HG02623 (cell line): Measurements from ENCODE around the gene PCDH1.
A peak's percentile ranks its signal among the peaks of the same experiment; 100 is the strongest.

Experiments used
- ATAC-seq: cut with Tn5 transposase; IDR thresholded peaks from one replicate; pipeline ENCODE4 v1.9.1; 2021; ENCODE audit warnings: moderate library complexity; ENCODE audit not compliant: unreplicated experiment

PCDH1 gene

DNA sequence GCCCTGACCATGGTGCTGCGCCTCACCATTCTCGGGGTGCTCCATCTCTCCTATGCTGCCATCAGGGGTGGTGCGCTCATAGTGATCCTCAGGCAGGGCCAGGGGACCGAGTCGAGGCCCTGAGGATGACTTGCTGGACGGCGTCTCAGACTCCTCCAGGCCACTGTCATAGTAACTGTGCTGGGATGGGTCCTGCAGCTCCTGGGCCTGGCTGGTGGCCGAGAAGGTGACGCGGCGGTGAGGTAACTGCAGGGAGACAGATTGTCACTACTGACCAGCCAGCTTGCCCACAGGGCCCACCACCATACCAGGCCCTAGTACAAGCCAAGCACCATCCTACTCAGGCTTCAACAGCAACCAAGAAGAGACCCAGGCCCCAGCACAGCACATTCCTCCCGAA lies 21.0 kb downstream of the PCDH1 start:
- ATAC-seq = no peak

DNA sequence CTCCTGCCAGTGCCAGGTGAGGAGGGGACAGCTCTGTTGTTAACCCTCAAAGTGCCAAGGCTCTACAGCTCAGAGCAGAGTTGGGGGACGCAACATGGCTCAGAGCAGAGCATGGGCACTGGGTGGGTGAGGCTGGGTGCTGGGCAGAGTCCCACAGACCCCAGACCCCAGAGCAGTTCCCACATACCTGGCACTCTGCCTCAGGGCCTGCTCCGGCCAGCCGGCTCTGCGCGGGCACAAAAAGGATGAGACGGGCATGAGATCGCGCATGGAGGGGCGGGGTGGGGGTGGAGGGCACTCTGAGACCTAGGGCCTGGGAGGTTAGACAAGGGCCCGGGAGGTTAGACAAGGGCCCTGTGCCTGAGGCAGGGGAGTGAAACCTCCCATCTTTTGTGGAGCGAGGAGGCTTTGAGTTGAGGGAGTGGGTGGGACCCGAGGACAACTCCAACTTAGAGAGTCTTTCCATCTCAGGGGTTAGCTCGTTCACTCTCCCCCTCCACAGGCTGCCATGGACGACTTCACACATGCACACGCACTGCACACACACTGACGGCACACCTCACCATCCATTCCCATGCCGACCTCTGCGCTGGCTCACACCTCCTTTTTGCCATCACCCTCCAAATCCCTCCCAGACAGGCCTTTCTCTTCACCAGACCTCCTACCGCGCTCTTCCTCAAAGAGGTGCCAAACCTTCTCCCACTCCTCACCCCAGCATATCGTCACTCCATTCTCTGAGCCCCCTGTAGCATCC lies 22.0 kb downstream of the PCDH1 start:
- ATAC-seq = no peak

DNA sequence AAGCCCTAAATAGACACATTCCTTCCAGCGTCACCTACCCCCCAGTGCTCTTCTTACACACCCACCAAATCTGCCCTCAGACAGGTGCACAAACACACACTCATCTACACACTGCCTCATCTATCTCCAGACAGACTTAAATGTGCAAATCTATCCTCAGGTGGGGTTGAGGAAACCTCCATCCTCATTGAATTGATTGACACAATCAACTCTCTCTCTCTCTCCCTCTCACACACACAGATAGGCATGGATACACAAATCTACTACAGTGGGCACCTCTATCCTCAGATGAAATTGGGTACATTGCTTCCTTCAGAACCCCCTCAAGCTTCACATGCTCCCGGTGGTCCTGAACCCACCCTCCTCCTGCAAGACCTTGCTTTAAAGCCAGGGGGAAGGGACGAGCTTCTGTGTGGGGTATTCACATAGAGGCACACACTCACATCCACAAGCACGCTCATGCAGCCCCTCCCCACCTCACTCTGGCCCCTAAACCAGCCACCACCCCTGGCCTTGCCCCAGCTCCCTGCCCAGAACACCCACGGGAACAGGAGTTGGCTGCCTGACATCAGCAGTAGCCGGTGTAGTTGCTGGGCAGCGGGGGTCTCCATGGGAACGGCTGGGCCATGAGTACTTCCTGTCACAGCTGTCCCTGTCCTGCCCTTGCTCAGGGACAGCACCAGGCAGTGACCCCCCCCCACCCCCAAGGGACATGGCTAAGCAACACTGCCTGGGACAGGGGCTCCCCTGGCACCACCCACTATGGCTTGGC lies 22.8 kb downstream of the PCDH1 start:
- ATAC-seq = no peak

DNA sequence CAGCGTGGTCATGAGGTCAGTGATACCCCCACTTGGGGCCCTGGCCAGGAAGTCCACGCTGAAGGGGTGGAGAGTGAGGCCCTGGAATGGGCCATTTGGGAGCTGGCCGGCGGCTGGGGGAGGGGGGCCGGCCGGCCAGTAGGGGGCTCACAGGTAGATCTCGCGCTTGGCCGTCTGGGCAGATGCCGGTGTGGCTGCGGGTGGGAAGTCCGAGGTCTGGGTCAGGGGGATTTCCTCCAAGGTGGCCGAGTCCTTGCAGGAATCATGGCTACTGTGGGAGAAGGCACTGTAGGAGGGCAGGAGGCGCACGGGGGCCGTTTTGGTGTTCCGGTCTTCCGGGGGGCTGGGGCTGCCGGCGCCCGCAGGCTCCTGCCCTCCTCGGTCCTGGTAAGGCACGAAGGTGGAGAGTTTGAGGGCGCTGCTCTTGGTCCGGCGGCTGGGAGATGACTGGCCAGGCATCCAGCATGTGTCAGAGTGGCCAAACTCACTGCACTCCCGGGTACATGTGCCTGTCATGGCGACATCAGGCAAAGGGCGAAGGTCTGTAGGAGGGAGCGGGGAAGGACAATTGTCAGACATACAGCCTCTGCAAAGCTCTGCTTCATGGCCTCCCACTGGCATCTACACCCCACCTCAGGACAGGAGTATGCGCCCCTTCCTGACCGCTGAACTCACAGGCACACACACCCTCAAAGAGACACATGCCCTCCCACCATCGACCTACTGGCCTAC lies 24.1 kb downstream of the PCDH1 start:
- ATAC-seq = no peak

DNA sequence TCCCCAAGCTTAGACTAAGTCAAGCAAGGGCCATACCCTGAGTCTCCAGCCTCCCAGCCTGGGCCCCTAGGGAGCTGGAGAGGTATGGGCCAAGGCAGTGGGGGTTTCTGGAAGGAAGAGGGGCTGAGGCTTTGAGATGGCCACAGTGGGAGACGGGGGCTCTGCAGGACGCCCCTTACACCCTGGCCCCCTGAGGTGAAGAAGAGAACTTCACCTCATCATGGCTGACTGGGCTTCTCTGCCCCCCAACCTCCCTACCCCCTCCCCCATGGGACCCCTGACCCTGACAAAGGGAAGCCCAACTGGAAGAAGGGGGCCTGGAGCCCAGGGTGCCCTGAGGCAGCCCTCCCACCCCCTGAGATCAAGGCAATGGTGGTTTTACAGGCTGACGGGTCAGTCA lies 25.8 kb downstream of the PCDH1 start:
- no peak for ATAC-seq

DNA sequence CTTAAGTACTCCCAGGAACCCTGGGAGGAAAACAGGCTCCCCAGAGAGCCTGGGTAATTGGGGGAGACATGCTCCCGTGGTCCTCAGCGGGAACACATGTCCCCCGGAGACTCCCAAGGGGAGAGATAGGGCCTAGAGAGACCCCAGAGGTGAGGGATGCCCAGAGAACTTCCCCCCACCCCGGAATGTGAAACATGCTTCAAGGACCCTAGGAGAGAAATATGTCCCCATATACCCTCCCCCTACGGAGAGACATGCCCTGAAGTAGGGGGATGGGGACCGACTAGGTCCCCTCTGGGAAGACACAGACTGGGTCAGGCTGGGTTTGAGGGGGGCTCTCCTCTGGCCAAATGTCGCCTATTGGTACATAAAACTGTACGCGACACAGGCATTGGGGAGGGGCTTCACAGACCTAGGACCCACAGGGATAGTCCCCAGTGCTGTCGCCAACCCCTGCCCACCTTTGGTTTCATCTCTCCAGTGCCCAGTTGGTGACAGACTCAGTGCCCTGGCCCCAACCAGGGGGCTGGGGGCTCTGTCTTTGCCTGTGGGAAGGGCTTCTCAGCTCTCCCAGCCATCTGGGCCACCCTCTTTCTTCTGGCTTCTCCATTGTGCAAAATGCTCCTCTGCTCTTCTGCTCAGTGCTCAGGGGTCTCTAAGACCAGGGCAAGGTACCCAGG lies 26.9 kb downstream of the PCDH1 start:
- no peak for ATAC-seq

DNA sequence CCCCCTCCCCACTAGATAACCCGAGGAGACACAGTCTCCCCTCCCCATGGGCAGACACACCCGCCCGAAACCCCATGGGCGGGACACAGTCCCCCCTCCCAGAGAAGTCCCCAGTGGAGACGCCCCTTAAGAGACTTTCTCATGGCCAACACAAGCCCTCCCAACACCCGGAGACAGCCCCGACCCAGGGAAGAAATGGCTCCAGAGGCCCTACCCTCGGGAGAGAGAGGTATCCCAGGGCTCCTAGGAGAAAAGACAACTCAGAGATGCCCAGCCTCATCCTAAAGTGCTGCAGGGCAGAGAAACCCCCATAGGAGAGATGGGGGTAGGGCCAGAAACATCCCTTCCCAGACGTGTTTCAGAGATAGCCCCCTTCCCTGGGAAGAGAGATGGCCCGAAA lies 27.4 kb downstream of the PCDH1 start:
- no peak for ATAC-seq

DNA sequence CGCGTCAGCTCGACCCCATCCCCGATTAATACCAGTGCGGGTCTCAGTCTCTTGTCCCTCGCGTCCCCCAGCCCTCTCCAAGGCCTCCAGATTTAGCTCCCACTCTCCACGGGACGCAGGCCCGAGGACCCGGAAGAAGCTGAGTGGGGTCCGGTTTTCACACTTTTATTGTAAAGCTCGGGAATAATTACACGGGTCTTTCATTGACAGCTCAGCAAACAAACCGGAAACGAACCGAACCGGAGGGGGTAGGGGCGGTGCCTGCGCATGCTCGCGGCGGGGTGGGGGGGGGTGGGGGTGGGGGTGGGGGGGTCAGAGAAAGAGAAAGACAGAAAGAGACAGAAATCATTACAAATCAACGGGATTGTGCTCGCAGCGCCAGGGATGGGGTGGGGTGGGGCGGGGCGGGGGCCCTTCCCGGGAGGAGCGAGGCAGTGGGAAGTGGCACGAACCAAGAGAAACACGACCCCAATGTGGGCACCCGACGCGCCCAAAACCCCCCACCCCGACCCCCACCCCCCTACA lies 27.9 kb downstream of the PCDH1 start:
- peak; percentile 10 for ATAC-seq

DNA sequence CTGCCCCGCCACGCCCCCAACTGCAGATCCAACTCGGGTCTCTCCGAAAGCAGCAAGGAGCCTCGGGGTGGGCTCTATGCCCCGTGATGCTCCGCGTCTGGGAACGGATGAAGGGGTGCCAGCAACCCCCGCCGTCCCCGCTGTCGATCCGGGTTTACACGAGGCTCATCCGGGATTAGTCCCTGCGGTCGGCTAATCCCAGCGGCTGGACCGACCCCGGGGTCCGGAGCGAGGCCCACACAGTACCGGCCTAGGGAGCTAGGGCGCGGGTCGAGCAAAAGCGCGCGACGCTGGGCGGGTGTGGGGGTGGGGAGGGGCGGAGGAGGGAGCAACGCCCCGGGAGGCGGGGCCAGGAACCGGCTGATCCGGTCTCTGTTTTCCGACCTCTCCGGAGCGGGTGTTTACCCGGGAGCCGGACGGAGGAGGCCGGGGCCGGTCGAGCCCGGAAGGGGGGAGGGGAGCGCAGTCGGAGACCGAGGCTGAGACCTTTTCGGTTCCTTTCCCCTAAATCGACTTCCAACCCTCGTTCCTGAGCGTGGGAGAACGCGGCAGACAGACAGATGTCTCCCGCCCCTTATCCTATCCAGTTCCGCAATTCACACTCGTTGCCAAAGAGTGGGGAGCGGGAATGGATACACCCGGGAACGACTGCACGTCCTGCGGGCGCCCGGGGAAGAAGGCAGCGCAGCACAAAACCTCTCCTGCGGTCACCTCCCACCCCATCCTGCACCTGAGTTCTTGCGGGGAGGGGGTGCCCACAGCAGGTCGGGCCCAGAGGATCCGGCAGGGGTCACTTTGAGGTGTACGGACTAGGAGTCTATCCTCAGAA lies 28.6 kb downstream of the PCDH1 start:
- ATAC-seq = peak; percentile 64

DNA sequence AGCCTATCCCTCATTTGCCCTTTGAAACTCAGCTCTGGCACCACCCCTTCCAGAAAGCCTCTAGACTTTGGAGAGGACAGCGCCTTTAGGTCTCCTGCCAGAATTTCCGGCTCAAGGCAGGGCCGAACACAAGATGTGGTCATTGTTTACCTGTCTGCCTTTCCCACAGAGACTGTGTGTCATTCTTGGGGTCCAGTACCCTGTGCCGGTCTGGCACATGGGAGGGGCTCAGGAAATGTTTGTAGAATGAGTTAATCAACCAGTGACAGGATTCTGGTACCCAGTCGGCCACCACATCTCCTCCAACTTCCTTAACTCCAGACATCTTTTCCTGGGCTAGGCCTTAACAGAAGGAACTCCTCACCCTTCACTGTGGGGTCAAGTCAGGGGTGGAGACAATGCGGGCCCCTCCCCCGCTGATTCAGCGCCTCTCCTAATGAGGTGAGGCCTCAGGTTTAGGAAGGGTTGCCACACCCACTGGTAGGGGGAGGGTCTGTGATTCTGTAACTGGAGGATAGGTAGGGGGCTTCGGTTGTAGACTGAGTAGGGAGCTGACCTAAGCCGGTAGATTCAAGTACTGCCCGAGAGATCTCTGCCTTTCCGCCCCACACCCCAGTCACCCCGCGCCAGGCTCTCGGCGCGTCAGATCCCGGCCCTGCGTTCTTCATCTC lies 29.3 kb downstream of the PCDH1 start:
- peak; percentile 23 for ATAC-seq

DNA sequence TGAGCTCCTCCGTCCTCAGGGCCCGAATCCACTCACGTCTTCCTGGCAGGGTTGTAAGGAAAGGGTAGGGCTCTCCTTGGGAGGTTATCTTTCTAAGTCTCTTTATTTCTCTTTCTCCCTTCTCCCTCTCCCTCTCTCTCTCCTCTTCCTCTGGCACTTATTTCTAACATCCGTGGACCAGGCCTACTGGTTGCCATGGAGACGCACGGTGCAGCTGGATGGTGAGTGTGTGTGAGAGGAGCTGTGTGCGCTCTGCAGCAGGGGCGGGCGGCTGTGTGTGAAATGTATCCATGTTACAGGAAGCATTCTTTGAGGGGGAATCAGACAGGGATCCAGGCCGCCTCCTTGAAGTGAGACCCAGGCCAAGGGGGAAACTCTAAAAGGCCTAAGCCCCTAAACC lies 32.2 kb downstream of the PCDH1 start:
- no peak for ATAC-seq

DNA sequence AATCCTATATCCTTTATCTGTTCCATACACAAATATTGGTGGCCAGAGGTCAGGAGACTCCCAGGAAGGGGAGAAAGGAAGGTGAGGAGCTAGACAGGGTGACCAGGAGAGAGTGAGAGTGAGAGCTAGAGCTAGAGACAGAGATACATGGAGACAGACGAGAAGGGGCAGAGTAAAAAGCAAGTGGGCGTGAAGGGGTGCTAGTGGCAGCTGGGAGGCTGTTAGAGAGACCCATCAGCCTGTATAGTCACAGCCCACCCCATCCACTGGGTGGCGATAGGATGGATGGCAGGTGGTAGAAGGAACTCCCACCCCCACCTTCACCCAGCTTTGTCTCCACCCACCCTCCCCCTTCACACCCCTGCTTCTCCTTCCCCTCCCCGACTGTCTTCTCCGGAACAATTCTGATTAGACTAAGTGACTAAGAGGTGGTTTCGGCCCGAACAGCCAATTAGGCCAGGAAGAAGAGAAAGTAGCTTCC lies 32.8 kb downstream of the PCDH1 start:
- ATAC-seq = no peak

DNA sequence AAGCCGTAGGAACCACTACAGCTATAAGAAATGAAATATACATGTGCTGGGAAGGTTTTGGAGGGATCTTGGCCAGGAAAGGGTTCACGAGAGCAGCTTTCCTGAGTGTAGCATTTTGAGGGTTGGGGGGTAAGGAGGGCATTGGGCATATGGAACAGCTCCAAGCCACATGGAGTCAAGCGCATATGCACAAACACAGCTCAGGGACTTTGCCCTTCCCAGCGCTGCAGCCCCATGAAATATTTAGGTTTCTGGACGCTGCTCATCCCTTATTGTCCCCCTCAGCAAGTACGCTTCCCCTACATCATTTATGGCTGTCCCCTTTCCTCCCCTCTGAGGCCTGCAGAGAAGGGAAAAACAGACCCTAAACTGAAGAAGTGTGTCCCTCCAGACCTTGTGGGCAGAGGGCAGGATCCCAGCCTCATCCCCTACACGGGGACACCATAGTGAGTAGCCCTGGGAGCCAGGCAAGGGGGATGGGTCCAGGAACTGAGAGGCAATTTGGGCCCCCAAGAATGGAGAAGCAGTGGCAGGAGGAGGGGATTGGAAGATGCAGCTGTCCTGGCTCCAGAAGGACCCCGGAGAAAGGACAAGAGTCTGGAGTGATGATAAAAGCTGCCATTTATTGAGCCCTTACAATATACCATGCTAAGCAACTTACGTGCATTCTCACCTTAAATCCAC lies 33.7 kb downstream of the PCDH1 start:
- ATAC-seq = no peak

DNA sequence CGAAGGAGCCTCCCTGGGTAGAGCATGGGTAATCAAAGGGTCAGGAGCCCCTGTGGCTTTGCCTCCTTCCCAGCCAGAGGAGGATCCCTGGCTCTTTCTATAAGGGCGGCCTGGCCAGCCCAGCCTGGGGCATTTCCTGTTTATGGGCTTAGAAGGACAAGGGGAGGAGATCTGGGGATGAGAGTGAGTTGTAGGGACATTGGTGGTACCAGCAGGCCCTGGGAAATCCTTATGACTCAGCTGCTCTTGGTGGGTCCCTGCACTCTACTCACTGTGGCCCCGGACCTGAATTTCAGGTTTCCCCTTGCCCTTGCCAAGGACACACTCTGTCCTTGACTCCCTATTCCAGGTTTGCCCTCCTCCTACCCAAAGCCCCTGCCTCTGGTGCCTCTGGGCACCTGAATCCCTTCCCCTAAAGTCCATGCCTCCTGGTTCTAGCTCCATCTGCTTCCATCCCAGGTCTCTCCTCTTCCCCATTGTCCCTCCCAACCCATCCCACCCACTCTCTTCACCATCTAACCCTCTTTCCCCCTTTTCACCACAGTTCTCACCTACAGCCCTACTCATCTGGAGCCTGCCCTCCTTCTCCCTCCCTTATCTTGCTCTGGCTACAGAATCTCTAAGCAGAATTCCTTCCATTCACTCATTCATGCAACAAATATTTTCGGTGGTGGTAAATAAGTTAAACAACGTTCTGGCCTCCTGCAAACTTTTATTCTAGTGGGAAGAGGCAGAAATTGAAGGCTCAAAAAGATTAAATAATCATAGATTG lies 34.9 kb downstream of the PCDH1 start:
- ATAC-seq = no peak

DNA sequence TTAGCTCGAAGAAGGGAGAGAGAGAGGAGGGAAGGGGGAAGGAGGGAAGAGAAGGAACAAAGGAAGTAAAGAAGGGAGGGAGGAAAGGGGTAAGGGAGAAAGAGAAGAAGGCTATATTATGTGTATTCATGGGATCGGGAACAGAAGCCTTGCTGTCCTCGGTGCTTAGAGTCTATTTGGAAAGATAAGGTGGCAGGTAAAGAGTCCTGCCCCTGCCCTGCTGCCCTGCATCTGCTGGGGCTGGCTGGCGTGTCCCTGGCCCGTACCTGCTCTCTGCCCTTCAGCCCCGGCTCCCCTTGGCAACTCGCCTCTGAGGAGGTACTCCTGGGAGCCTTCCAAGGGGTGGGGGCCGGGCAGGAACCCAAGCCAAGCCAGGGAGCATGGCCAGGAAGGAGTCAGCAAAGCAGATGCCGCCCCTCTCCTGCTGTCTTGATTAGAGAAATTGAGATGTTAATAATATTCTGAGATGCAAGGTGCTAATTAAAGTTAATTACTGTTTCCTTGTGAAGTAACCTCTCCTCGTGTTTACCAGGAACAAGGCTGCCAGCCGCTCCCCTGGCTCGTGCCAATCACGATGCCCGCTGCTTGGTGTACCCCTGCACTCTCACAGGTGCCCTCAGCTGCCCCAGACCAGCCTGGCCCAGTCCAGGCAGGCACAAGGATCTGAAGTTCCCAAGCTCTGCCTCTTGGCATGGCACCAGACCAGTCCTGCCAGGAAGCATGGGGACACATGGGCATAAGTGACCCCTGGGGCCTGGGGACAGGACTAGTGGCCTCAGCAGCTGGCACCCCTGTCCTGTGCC lies 36.6 kb downstream of the PCDH1 start:
- ATAC-seq = no peak

DNA sequence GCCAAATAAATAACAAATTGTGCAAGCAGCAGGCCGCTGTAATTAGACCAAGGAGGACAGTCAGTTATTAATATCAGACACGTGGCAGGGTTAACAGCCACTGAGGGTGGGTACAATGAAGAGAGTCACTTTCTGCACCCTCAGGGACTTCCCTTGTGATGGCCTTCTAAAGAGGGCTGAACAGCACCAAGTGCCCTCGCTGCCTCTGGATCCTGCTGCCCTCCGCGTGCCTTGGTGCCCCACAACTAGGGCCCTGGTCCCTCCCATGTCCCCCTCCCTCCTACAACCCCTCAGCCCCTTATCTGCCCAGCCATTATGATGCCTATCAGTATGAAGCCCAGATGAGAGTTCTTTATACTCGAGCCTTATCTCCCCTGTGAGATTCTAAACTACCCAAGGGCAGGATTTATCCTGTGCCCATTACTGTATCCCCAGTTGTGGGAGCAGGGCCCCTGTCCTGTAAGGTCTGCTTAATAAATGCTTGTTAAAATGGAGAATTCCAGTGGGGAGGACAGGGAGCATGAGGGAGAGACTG lies 37.3 kb downstream of the PCDH1 start:
- ATAC-seq = no peak

DNA sequence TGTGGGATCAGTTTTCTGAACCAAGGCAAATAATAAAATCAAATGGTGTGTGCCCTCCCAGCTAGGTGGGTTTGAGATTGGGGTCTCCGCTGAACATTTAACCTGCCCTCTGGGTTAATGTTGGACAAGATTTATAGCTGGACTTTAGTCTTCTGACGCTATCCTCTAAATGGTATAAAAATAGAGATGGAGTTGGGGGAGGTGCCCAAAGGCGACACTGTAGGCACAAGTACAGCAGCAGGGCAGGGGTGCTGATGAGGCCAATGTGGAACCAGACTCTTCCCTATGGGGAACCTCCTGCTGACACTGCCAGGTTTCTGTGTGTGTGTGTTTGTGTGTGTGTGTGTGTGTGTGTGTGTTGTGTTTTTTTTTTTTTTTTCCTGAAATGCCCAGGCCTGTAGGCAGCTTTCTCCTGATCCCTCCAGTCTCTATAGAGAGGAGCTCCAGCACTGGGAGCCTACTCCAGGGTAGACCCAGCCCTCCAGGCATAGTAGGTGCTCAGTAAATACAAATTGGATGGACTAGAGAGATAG lies 37.9 kb downstream of the PCDH1 start:
- no peak for ATAC-seq
